Measurements from ENCODE around the gene HCFC1.

Gene HCFC1

DNA sequence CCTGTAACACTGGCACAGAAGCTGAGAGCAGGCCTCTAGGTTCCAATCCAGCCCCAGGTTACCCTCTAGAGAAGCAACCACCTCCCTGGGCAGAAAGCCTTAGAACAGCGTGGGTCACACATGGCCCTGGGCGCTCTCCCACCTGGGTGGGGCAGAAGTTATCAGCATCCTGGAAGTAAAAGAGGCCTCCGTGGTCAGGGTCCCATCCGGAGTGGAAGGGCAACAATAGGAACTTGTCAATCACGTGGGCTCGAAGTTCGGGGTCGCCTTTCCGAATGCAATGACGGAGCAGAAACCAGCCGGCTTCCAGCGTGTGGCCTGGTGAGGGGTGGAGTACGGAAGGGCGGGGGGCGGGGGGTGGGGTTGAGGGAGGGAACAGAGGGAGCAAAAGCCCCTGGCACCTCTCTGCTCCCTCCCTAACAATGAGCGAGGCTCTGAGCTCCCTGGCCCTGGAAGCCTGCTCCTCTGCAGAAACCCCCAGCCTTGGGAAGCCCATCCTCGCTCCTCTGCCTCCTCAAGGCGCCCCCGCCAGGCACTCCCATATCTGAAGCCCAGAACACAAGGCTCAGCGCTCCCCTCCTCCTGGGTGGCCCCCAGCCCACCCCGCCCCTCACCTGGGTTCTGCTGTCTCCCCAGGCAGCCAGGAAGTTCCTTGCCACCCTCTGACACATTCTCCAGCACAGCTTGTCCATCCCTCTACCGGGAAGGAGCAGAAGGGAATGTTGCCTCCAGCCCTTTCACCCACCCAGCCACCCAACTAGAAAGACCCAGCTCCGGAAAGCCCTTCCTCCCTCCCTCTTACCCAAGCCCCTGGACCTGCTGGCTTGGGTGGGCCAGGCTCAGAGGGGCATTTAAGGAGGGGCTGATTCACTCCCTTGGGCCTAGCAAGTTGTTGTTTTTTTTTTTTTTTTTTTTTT is 30.0 kb downstream of the HCFC1 start:
- DNase-seq (ENCODE audit: low read depth in 2 of 2), result no peak

DNA sequence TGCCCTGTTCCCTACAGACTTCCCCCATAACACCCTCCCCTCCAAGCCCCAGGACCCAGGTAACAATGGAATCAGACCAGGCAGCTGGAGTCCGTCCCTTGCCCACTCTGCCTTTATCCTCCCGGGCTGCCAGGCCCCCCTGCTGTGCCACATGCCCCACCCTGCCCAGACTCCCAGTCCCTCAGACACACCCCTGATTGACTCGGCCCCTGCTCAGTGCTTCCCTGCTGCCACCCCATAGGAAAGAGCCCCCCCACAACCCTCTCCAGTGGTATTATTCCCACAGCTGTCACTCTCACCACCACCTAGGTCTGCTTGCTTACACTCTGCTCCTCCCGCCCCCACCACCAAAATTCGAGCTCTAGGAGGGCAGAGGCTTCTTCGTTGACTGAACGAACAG is 32.0 kb downstream of the HCFC1 start:
- no peak for DNase-seq (ENCODE audit: low read depth in 2 of 2)

DNA sequence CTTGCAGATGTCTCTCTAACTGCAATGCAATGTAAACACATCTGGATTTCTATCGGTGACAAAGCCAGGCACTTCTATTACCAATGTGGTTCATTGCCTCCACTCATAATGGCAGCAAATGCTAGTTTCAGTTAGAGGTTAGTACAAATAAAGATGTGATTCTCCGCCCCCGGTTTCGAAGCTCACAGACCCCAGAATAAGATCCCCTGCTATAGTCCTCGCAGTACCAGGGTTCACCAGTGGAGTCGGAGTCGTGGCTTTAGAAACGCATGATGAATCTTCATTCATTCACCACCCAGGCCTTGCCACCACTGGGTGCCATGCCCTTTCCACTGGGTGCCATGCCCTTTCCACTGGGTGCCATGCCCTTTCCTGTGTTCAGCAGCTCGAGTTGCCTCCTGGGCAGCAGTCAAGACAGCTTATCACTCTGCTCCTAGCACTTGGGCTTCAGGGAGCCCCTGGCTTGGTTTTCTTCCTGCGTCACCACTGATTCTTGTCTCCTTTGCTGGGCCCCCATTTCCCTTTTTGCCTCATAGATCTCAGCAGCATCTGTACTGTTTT is 33.3 kb downstream of the HCFC1 start:
- DNase-seq (ENCODE audit: low read depth in 2 of 2), result no peak

DNA sequence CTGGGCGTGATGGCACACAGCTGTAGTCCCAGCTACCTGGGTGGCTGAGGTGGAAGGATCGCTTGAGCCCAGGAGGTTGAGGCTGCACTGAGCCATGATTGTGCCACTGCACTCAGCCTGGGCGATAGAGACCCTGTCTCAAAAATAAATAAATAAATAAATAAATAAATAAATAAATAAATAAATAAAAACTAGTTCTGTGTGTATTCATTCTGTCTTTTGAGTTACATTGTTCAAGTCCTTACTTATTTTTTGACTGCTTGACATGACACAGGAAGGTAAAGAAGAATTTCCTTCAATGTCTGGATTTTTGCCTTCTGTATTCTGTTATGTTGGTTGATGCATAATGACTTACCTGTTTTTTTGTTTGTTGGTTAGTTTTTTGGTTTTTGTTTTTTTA is 34.6 kb downstream of the HCFC1 start:
- no peak for DNase-seq (ENCODE audit: low read depth in 2 of 2)

DNA sequence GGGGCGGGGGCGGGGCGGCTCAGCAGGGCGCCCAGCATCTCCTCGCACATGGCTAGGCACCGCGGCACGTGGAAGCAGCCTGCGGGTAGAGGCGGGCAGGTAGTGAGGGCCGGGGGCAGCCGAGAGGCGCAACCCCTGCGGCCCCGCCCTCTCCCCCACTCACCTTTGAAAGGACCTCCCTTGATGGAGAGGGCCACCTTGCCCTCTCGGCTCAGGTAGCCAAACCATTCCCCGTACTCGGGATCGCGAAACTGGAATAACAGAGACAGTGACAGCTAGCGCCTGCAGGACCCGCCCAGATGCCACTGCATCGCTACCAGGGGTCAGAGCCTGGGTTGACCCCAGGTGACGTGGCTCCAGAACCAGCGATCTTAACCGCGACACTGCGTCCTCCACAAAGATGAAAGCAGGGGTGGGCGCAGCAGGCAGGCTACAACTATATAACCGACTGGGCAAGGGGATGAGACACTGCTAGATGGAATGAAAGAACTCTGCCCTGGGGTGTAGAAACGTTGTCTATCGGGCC is 36.2 kb downstream of the HCFC1 start:
- no peak for DNase-seq (ENCODE audit: low read depth in 2 of 2)

DNA sequence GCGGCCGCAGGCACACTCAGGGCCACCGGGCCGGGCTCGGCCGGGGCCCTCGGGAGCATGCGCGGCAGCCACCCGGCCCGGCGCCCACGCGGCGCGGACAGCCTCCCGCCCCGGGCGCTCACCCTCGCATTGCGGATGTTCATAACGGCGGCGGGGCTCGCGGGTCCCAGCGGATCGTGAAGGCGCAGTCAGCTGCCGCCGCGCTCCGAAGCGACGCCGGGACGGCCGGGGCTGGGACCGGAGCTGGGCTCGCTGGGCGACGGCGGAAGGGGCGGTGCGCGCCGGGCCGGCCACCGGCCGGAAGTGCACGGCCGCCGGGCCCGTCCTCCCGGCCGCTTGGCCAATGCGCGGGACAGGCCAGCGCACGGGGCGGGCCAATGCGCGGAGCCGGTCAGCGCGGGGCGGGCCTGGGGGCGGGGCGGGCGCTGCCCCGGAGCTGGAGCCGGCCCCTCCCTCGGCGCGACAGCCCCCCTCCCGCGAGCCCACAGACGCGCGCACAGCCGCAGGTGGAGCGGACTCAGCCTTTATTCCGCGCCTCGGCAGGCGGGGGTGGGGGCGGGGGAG is 36.8 kb downstream of the HCFC1 start, which contains the start of gene NAA10:
Gene NAA10 (minus strand): TSS at position 276 of the 564 bp plus-strand sequence. CDS start 133 bp downstream, at position 143.
- no peak for DNase-seq (ENCODE audit: low read depth in 2 of 2)

DNA sequence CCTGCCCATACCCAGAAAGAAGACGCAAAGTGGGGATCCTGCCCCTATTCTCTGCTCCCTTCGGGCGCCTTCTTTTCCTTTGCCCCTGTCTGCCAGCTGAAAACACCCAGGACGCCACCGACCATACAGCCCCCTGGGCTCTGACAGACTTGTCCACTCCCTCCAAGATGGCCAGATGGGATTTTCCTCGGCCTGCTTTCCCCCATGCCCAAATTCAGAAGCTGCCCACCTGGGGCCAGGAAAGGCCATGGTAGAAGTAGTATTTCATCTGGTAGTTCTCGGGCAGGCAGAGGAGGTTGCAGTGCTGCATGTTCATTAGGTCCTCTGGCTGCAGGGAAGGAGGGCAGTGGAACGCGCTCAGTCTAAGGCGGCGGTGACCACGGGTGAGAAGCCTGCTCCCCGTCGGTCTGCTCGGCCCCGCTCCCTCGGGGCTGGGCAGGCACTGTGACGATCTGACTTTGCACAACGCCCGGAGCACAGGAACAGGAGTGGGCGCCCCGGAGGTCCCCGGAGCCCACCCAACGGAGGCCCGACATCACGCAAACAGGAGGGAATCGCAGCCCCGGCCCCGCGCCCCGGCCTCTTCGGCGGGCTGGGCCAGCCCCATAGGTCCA is 37.4 kb downstream of the HCFC1 start:
- DNase-seq (ENCODE audit: low read depth in 2 of 2), result no peak

DNA sequence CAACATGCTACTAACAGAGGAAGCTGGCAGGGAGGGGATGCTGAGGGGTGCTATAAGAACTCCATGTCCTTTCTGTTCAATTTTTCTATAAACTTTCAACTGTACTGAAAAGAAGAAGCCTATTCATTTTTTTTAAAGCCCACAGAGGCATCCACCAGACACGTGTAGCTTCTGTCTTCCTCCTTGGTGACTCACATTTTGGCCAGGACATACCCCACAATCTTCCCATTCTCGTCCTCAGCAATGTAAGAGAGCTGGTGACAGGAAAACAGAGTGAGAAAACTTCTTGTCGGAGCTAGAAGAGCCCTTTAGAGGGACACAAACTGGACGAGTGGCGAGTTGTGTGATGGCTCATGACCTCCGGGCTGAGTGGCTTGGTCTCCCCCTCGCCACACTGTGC is 37.9 kb downstream of the HCFC1 start:
- DNase-seq (ENCODE audit: low read depth in 2 of 2), result no peak

DNA sequence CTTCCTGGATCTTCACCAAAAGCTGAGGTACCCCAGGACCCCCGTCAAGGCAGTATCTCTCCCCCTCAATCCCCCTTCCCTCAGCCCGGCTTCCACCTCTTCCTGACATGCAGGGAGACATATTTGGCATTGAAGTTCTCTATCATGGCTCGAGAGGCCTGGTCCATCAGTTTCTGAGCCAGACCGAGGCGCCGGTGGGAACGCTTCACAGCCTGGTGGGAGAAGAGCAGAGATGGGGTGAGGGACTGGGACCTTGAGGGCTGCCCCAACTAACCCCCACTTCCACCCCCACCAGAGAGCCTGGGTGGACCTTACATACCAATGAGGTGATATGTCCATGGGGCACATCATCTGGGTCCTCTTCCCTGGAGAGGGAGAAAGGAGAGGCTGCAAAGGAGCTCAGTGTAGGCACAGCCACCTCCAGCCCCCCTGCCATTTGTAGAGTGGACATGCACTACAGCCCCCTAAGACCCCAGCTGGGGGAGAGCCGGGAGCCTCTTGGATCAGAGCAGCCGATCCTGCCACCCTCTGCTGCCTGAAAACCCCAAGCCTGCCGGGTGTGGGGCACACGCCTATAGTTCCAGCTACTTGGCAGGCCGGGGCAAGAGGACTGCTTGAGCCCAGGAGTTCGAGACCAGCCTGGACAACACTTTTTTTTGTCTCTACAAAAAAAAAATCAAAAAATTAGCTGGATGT is 39.2 kb downstream of the HCFC1 start:
- DNase-seq (ENCODE audit: low read depth in 2 of 2), result no peak

DNA sequence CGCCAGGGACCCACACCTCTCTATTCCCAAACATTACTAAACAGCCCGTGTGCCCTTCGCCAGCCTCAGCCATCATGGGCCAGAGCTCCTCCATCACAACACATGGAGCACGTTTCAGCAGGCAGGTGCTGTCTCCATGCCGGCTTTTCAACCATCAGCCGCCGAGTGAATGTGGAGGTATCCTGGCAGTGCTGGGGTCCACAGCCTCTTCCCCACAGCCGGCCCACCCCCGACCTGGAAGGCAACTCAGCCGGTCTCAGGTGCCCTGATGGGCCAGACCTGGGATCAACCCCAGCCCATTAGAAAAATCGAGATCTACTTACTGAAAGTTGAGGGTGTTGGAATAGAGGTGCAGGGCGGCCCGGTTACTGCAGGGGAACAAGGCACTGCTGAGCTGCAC is 39.9 kb downstream of the HCFC1 start:
- no peak for DNase-seq (ENCODE audit: low read depth in 2 of 2)

DNA sequence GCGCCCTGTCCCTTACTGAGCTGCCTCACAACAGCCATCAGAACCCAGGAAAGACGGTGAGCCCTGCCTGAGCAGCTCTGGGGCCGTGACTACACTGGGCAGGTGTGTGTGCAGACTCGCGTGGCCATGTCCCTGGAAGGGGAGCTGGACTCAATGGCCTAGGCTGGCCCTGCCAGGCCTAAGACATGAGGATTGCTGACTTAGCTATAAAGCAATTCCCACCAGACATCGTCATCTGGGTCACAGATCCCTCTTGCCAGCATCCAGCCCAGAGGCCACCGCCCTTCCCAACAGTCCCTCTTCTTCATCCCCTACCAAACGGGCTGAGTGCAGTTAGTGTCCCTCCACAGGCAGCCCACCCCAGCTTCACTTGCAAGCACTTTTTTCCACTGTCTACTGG is 40.5 kb downstream of the HCFC1 start:
- no peak for DNase-seq (ENCODE audit: low read depth in 2 of 2)

DNA sequence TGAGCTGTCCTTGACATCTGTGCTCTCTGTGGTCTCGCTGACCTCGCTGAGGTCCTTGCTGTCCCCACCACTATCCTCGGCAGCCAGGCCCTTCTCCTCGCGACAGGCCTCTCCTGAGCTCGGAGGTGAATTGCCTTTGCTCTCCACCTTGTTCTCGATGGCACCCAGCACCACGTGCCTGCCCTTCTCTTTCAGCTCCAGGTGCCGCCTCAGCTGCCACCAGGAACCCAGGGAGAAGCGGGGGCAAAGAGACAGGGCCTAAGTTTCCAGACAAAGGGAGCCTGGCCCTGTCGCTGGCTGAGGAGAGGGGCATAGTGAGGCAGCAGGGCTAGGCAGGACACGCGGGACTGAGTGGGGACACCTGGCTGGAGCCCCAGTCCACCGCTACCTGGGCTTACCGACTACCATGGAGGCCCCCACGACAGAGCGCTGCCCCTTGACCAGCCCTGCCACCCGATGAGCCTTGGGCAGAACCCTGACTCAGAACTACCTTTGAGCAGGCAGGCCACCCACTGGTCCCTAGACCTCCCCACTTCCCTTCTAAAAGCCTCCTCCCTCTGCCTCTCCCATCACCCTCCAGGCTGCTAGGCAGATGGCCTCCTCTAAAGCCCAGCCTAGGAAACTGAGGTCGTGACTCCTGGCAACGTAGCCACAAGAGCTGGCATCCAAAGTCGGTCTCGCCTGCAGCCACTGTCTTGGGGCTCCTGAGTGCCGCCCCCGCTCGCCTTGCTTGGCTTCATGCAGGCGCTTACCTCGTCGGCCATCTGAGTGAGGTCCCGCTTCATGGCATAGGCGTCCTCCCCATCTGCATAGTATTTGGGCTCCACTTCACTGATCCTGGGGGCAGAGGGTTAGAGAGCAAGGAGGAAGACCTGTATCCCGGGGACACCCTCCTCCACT is 41.4 kb downstream of the HCFC1 start:
- DNase-seq (ENCODE audit: low read depth in 2 of 2), result no peak

DNA sequence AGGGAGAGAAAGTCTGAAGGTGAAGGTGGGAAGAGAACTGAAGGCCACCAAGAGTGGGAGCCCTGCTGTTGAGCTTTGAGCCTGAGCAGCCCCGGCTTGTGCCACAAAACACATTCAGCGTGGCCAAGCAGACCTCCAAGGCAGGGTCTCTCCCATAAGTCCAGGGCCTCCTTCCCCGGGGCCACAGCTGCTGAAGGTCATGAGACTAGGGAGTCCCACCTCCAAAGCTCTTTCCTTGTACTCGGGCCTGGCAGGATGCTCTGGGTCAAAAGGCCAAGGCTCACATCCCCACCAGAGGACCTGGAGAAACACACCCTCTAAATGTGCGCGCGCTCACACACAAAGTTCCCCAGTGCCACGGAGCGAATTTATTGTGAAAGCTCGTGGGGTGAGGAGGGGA is 42.0 kb downstream of the HCFC1 start:
- no peak for DNase-seq (ENCODE audit: low read depth in 2 of 2)

DNA sequence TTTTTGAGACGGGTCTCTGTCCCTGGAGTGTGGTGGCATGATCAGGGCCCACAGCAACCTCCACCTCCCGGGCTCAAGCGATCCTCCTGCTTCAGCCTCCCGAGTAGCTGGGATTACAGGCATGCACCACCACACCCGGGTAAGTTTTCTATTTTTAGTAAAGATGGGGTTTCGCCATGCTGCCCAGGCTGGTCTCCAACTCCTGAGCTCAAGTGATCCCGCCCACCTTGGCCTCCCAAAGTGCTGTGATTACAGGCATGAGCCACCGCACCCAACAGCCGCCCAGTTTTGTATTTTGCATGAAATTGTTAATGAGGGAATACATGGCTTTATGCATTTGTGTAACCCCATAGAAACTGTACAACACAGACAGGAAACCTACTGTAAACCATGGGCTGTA is 42.8 kb downstream of the HCFC1 start:
- no peak for DNase-seq (ENCODE audit: low read depth in 2 of 2)

DNA sequence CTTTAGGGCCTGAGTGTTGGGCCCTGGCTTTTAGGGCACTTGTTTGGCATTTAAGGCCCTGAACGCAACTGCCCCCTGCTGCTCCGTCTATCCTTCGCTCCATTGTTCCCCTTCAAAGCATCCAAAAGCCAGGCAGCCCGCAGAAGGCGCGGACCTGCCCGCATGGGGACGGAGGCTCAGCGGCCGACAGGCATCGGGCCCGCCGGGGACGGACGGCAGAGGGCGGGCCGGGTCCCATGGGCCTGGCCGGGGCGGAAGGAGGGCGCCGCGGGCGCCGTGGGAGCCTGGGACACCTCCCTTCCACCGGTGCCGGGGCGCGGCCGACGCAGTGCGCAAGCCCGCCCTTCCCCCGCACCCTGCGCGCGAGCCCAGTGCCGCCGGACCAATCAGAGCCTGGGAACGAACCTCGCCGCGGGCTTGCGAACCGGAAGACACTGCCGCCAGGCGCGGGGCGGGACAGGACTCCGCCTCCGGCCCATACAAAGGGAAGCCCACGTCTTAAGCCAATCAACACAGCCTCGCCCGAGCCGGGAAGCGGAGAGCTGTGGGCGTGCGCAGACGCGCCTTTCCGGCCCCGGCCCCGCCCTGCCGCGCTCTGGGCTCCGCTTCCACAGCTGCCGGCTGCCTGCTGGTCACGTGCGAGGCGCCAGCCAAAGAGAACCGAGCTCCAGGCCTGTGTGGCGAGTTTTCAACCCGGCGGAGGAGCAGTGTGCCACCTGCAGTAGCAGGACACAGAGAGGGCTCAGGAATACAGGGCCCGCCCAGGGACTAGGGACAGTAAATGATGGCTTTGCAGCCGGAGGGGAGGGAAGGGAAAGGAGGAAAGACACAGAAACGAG is 43.5 kb downstream of the HCFC1 start:
- peak; percentile 84 to 86 for DNase-seq (ENCODE audit: low read depth in 2 of 2)

DNA sequence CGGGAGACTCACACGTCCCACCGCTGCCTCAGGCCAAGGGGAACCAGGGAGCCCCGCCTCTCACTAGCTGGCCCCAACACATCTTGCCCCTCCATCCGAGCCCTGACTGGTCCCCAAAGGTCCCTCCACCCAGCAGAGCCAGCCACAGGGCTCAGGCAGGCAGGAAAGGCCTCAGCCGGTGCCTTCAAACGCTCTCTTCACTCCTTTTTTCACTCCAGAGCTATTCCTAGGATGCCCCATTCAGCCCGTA is 44.0 kb downstream of the HCFC1 start:
- DNase-seq (ENCODE audit: low read depth in 2 of 2), result no peak

DNA sequence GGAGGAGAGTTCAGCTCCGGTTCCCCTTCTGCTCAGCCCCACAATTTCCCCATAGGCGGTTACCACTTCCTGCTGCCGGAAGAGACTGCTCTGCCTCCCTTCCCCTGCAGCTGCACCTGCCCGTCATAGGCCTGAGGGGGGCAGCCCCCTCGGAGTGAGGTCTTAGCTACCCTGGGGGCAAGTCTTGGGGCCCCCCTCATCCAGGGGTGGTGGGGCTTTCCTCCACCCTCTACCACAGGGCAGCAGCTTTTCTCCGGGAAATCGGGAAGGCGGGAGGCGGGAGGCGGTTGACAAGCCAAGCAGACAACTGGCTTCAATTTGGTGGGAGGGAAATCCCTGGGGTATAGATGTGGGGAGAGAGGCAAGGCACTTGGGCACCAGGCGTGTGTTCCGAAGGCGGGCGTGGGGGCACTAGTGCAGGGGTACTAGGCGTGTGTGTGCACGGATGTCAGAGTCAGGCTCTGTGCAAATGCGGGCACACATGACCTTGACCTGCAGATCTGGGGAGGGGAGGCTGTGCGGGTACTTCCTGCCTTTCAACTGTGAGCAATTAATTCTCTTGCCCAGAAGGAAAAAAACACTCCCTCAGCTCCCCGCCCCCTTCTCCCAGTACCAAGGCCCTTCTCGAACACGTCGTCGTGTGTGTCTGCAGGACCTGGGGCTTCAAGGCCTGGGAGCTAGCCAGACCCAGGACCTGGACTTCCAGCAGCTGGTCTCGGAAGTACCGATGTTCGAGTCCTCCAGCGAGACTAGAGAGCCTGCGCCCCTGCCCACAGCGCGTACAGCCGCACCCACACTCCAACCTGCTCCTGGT is 44.6 kb downstream of the HCFC1 start:
- DNase-seq (ENCODE audit: low read depth in 2 of 2), result peak; percentile 52 to 55

DNA sequence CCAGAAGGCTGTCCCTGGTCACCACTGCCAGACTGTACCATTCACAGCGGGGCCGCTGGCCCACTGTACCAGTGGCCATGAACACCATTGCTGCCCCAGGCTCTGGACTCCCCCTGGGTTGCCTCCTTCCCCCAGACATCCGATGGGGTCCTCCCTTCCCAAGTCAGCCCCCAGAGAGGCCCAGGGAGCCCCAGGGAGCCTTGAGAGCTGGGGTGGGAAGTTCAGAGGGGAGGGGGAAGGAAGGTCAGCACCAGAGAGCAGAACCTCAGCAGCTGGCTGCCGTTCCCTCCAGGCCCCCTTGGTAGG is 45.1 kb downstream of the HCFC1 start:
- no peak for DNase-seq (ENCODE audit: low read depth in 2 of 2)
